Fibroblast of skin of back (primary cell): Measurements from ENCODE around the gene APOBEC3G.
"Not testable (repeated sequence)": the region's sequence is repeated elsewhere in the genome, so short reads cannot be mapped to it uniquely, and the experiment has no call there.

ENCODE experiments used
- DNase-seq: peaks from one replicate; pipeline ENCODE4 v3.0.0-alpha.2; 2013

APOBEC3G gene

DNA sequence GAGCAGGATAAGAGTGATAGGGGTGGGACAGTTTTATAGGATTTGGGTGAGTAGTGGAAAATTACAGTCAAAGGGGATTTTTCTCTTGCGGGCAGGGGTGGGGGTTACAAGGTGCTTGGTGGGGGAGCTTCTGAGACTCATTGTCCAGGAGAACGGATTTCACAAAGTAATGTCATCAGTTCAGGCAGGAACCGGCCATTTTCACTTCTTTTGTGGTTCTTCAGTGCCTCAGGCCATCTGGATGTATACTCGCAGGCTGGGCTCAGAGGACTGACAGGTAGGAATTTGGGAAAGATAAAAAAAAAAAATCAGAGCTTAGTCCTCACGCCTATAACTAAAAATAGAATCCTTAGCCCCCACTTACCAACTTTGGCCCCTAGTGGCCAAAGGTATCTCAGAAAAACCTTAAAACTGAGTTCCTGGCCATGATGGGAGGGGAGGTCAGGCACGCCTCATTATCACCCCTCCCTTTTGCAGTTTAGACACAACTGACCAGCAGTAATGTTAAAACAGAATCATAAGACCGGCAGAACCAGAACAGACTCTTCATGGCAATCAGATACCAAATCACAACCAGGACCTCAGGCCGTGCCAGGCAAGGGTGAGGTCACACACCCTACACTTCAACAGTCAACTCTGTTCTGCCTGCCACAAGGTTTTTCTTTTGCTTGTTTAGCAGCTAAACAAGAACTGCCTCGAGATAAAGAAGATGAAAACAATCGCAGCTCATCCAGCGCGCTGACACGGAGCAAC, 8.9 kb upstream of the APOBEC3G start:
- DNase-seq = no peak

DNA sequence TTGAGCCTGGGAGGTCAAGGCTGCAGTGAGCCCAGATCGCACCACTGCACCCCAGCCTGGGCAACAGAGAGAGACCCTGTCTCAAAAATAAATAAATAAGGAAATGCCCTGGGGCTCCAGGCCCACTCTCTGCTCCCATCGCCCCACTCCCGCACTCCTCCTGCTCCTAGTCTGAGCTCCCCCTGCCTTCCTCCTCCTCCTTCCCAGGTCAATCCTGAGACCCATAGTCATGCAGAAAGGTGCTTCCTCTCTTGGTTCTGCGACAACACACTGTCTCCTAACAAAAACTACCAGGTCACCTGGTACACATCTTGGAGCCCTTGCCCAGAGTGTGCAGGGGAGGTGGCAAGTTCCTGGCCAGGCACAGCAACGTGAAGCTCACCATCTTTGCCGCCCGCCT, 6.9 kb upstream of the APOBEC3G start:
- no peak for DNase-seq

DNA sequence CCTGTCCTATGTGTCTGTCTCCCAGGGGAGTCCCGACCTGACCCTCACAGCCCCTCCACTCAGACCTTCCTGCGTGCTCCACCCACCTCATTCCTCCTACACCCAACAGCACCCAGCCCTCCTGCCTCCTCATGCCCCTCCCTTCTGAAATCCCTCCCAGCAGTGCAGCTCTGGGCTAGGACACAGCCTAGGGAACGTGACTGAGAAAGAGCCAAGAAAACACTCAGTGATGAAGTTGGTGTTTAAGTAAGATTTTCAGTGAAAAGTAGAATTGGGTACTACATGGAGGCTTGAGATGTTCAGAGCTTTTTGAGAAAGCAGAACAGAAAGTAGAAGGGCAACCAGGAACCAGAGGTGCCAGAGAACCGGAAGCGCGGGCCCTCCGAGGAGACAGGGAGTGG, 4.5 kb upstream of the APOBEC3G start:
- DNase-seq = not testable (repeated sequence)

DNA sequence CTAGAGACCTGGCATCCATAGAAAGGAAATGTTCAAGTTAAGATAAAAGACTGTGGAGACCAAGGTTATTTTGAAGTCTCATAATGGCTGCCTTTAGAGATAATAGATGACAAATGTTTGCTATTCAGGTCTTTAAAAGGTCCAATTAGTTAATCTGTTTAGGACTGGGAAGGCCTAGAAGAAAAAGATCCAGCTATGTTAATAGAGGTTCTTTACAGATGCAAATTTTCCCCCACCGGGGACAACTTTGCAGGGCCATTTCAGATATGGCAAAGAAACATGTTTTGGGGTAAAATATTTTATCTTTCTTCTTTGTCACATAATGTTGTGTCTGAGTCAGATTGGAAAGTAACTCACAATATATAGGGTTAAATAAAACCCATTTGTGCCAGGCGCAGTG, 3.1 kb upstream of the APOBEC3G start:
- DNase-seq = no peak

DNA sequence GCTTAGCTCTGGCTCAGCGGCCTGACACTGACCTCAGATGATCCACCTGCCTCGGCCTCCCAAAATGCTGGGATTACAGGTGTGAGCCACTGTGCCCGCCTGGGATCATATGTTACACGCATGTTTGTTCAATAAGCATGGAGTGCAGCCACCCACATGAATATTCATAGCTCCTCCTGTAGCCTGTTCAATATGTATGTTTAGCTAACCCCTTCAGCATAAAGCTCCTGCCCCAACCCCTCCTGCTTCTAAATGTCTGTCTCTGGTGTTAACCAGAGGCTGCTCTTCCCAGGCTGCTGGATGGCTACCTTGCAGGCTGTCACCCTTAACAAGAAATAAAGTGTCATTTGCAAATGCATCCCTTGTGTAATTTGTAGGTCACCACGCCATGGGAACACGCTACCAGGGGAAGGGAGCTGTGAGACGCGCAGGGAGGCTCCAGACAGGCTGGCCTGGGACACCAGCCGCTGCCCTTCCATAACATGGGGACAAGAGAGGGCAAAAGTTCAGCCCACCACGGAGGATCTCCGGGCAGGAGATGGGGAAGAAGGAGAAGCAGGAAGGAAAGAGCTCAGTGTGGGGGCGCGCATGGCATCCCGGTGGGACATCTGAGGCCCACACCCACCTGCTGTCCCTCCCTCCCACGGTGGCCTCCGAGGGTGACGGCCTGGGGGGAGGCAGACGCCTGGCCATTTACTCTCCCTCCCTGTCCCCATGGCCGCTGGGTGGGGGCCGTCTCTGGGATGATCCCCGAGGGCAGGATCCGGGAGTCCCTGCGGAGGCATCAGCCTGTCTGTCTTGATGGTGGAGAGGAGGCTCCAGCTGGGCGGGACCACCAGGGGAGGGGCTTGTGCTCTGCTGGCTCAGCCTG, 685 bp upstream of the APOBEC3G start:
- DNase-seq = not testable (repeated sequence)

DNA sequence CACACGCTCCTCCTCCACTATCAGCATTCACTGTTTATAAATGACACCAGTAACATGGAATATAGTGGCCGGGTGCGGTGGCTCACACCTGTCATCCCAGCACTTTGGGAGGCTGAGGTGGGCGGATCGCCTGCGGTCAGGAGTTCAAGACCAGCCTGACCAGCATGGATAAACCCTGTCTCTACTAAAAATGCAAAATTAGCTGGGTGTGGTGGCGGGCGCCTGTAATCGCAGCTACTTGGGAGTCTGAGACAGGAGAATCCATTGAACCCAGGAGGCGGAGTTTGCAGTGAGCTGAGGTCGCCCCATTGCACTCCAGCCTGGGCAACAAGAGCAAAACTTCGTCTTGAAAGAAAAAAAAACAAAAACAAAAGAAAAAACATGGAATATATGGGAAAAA, 837 bp downstream of the APOBEC3G start:
- DNase-seq = not testable (repeated sequence)

DNA sequence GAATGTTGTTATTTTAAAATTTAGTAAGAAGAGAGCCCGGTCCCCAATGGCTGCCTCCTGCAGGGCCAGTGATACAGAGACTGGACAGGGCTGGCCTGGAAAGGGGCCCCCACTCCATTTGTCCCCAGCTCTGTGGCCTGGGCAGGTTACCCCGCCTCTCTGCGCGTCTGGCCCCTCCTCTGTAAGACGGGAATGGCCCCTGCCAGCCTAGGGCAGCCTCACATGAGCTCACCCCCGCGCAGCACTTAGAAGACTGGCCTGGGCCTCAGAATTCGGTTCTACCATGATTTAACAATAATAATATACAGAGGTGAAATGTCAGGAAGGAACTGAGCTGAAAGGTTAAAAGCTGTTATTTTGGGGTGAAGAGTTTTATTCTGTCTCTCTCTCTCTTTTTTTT, 1.3 kb downstream of the APOBEC3G start:
- DNase-seq = no peak

DNA sequence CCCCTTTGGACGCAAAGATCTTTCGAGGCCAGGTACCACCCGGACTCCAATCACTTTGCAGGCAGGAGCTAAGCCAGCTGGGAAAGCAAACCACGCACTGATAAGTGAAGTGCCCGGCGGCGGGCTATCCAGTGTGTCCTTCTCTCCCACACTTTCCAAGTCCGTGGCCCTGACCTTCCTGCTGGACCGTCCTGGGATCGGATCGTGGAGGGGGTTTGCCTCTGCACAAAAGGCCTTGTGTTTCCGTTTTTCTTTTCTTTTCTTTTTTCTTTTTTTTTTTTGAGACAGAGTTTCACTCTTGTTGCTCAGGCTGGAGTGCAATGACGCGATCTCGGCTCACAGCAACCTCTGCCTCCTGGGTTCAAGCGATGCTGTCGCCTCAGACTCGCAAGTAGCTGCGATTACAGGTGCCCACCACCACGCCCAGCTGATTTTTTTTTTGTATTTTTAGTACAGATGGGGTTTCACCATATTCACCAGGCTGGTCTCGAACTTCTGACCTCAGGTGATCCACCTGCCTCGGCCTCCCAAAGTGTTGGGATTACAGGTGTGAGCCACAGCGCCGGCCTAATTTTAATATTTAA, 2.1 kb downstream of the APOBEC3G start:
- not testable (repeated sequence) for DNase-seq

DNA sequence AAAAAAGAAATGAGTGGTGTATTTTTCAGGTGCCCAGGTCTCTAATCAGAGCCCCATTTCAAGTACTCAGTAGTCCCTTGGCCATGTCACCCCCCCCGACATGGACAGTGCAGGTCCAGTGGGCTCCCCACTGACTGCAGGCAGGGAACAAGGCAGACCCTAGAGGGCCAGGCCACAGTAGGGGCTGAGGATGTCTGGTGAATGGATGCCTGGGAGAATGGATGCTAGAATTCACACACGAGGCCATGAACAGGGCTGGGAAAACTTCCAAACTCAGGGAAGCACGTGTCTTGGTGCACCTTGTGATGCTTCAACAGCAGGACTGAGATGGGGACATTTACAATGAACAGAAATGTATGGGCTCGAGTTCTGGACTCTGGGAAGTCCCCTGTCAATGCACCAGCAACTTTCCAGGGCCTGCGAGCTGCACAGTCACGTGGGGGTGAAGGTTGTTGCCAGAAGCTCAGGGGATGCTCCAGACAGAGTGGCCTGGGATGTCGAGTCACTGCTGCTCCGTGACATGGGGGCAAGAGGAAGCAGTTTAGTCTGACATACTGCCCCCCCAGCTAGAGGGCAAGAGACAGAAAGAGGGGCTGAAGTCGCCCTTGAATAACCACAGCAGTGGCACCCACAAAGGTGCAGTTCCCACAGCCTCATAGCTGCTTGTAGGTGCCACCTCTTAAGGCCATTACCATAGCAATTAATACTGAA, 3.1 kb downstream of the APOBEC3G start:
- no peak for DNase-seq

DNA sequence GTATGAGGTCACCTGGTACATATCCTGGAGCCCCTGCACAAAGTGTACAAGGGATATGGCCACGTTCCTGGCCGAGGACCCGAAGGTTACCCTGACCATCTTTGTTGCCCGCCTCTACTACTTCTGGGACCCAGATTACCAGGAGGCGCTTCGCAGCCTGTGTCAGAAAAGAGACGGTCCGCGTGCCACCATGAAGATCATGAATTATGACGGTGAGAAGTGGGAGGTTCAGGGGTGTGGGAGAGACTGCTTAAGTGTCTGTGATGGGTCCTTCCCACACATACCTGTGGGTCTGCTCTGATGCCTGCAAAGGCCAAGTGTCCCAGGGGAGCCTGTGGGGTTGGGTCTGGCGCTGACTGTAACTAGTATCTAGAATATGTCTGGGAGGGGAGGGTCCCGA, 3.9 kb downstream of the APOBEC3G start:
- no peak for DNase-seq

DNA sequence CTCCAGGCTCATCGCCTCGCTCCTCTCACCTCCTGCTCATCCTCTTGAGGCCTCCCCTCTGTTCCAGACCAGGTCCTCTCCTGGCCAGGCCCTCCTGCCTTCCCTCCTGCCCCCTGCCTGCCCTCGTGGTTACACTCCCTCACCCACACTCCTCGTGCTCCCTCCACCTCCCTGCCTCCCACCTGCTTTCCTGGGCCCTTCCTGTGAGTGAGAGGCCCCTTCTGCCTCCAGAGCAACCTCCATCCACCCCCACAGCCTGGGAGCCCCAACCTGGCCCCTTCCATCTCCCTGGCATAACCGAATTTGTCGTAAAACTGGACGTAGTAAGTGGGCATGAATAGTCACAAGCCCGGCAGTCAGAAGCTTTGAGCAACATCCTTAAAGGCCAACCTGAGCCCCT, 4.5 kb downstream of the APOBEC3G start:
- DNase-seq = no peak

DNA sequence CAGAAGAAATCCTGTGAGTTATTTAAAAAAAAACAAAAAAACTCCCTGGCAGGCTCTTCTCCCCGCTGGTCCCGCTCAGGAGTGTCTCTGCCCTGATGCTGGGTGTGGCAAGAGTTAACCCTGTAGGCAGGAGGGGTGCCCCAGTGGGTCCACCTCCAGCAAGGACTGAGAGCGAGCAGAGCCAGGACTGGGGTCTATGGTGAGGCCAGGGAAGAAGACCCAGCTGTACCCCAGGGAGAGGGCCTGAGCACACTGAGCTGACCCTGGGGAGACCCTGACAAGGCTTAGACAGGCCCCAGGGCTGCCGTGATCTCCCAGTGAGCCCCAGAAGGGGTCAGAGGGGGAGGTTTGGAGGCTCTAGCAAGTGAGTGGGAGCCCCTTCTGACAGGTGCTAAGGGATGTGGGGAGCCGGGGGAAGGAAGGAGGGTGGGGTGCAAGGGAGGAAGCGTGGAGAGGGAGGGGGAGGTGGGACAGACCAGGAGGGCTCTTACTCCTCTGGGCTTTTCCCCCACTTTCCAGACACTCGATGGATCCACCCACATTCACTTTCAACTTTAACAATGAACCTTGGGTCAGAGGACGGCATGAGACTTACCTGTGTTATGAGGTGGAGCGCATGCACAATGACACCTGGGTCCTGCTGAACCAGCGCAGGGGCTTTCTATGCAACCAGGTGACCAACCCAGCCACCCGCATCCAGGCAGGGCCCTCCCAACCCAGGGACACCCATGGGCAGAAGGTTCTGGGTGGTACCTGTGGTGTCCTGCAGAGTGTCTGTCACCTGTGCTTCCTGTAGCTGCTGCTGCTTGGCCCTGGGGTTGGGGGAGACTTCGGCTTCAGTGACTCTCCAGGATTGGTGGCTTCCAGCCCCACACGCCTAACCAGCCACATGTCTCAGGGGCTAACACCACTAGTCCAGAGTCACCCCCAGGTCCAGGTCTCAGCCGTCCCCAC, 6.4 kb downstream of the APOBEC3G start:
- no peak for DNase-seq

DNA sequence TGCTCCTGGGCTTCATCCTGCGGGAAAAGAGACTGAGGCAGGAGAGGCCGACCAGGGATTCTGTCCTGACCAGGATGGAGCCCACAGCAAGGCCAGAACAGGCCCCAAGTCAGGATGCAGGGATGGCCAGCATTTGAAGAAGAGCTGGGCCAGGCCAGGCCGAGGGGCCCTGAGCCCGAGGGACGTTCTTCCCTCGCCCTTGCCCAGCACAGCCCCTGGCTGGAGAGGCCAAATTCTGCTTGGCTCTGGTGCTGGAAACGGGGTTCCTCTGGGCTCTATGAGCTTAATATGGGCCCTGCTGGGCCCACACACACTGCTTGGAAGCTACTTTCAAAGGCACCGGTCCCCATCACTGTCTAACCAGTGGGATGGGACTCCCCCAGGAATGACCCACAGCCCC, 7.6 kb downstream of the APOBEC3G start:
- no peak for DNase-seq

DNA sequence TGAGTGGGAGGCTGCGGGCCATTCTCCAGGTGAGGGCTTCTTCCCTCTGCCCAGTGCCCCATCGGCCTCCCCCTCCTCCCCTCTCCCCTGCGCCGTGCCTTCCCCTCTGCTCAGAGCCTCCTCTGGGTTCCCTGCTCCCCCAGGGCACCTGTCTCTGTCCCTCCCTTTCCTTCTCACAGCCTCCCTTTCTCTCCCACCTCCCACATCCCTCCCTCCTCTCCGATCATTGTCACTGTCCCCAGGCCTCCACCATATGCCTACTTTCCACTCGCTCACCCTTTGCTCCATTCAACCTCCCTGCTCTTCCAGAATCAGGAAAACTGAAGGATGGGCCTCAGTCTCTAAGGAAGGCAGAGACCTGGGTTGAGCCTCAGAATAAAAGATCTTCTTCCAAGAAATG, 10.0 kb downstream of the APOBEC3G start:
- no peak for DNase-seq

DNA sequence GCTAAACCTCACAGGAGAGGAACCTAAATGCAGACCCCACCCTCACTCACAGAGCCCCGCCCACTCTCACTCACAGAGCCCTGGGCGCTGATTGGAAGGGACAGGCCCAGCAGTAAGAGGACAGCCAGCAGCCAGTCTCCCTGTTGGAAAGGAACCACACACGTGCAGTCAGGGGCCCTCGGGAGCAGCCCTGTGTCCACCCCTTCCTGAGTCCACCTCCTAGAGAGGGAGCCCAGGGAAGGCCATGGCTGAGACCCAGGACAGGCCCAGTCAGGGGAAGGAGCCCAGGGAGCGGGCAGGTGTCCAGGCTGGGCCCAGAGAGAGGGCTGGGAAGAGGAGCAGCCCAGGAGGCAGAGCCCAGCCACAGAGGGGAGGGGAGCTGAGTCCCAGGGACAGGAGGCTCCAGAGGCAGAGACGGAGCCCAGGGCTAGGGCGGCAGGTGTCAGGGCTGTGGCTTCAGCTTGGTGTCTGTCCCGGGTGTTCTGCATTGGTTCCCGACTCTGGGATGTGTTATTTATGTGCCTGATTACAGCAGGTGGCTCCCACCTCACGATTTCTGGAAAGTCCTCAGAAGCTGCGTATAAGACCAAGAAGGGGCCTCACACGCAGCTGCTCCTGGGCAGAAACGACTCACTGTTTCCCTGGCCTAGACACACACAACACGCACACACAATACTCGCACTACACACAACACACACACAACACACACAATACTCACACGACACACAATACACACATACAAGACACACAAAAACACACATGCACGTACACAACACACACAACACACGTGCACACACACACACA, 11.0 kb downstream of the APOBEC3G start:
- DNase-seq = no peak

DNA sequence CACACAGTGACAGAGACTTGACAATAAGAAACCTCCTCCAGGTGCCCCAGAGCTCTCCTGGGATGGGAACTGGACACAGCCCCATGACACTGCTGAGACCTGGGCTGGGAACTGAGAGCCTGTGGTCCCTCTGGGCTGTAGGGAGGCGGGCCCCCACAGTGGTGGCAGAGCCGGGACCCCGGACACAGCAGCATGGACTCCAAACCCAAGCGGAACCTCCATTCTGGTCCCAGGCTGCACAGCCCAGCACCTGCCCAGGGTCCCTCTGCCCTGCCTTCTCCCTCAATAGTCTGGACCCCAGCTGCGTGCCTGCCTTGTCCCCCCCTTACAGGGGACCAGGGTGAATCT, 11.6 kb downstream of the APOBEC3G start:
- DNase-seq = no peak

DNA sequence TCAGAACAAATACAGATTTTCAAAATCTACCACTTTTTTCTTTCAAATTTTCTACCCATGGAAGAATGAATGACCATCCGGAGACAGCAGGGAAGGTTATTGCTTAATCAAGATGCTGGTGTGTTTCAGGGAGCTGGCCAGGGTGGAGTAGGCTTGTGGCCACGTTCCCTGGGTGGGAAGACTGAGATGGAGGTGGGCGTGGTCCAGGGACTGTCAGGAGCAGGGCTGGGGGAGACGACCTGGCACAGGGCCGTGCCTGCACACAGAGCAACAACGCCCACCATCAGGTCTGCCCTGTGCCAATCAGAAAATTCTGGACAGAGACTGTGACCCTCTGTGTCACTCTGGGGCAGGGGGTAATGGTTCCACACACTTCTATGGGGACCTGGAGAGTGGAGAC, 12.9 kb downstream of the APOBEC3G start:
- no peak for DNase-seq

DNA sequence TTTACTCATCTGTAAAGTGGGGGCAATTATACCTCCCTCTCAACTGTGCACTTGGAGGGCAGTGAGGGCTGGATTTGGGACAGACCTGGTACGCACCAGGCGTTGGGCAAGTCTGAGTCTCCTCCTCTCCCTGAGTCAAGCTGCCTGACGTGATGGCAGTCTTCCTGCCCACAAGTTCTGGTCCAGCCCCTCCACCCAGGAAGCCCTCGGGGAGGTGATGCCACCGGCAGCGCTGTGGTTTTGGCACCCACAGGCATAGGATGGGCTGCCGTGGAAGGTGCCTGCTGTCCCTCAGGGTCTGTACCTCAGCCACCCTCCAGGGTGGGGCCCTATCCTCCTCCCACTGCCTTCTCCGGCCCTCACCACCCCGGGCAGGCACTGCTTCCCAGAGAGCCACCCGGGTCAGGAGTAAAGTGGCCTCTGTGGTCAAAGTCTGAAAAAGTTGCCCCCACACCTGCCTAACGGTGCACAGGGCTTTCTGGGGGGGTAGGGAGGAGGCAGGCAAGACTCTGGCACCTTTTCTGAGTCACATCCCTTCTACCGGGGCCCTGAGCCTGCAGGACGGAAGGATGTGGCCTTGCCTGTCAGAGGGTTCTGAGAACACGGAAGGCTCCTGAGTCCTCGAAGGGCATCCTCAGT, 13.5 kb downstream of the APOBEC3G start:
- no peak for DNase-seq

DNA sequence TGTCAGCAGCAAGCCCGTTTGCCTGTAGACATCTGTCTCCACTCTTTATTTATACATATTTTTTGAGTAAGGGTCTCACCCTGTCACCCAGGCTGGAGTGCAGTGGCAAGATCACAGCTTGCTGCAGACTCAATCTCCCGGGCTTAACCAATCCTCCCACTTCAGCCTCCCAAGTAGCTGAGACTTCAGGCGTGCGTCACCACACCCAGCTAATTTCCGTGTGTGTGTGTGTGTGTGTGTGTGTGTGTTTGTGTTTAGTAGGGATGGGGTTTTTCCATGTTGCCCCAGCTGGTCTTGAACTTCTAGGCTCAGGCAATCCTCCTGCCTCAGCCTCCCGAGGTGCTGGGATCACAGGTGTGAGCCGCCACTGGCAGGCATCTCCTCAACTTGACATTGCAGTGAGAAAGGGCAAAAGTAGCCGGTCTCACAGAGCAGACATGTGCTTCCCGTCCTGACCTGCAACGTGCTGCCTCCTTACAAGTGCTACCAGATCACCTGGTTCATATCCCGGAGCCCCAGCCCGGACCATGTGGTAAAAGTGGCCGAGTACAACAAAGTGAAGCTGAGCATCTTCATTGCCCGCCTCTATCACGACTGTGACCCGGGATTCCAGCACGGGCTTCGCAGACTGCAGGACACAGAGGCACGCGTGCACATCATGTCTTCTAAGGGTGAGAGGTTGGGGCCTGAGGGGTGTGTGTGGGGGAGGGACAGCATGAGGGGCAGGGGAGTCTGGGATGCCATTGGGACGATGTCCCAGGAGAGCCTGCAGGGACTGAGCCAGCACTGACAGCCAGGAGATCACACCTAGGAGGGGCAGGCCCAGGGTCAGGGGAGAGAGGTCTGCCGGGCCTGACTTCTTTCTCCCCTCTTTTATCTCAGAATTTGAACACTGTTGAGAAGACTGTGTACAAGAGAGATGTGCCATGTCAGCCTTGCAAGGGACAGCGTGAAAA, 14.3 kb downstream of the APOBEC3G start:
- DNase-seq = no peak
